Smooth muscle cell (in vitro differentiated cells): ENCODE measurements around the gene GRID1. TPM values are rescaled to one million over a fixed set of nuclear protein-coding genes. Genes with fewer than 3 reads are reported as not detected.

Experiments
- DNase-seq: peaks from one replicate; lab custom pipeline; 2025; ENCODE audit not compliant: unreplicated experiment; lab: John Stamatoyannopoulos, UW
- H2AFZ ChIP-seq: fragments of 200-600 bp; sonication (generic); 2 replicates; pipeline ENCODE4 v1.6.0; 2016; ENCODE audit warnings: antibody characterized with exemption, low read depth, mild to moderate bottlenecking
- H3F3A ChIP-seq: fragments of 200-600 bp; sonication (generic); 2 replicates; pipeline ENCODE4 v1.6.0; 2017; ENCODE audit warnings: antibody characterized with exemption, low read depth
- H3K27ac ChIP-seq: fragments of 200-600 bp; sonication (generic); 2 replicates; pipeline ENCODE4 v1.5.1; 2016; ENCODE audit warnings: low read depth, mild to moderate bottlenecking
- H3K27me3 ChIP-seq: fragments of 200-600 bp; sonication (generic); 2 replicates; pipeline ENCODE4 v1.6.1; 2016; ENCODE audit warnings: low read depth, mild to moderate bottlenecking
- H3K36me3 ChIP-seq: fragments of 200-600 bp; sonication (generic); 2 replicates; pipeline ENCODE4 v1.5.1; 2016; ENCODE audit warnings: low read depth
- H3K4me1 ChIP-seq: fragments of 200-600 bp; sonication (generic); 2 replicates; pipeline ENCODE4 v1.5.1; 2016; ENCODE audit warnings: low read depth
- H3K4me2 ChIP-seq: fragments of 200-600 bp; sonication (generic); 2 replicates; pipeline ENCODE4 v1.6.0; 2016; ENCODE audit warnings: mild to moderate bottlenecking
- H3K4me3 ChIP-seq: fragments of 200-600 bp; sonication (generic); 2 replicates; pipeline ENCODE4 v1.5.1; 2016; ENCODE audit warnings: mild to moderate bottlenecking
- H3K79me2 ChIP-seq: fragments of 200-600 bp; sonication (generic); 2 replicates; pipeline ENCODE4 v1.6.0; 2016; ENCODE audit warnings: low read depth, mild to moderate bottlenecking
- H3K9ac ChIP-seq: fragments of 200-600 bp; sonication (generic); 2 replicates; pipeline ENCODE4 v1.6.0; 2016; ENCODE audit warnings: low read depth
- H3K9me3 ChIP-seq: fragments of 200-600 bp; sonication (generic); replicated peaks from 2 replicates; pipeline ENCODE4 v1.5.1; 2016; ENCODE audit warnings: low read depth
- H4K20me1 ChIP-seq: fragments of 200-600 bp; sonication (generic); 2 replicates; pipeline ENCODE4 v1.6.0; 2016; ENCODE audit warnings: low read depth
- CTCF ChIP-seq: fragments of 200-600 bp; sonication (generic); IDR thresholded peaks from 2 replicates; pipeline ENCODE4 v1.5.1; 2017; ENCODE audit warnings: borderline replicate concordance, mild to moderate bottlenecking, antibody characterized with exemption; ENCODE audit not compliant: insufficient read depth, poor library complexity, severe bottlenecking
- WGBS: methylation state at CpG from one replicate; pipeline ENCODE4 v1.1.7; 2016; ENCODE audit warnings: low lambda C conversion rate; 5-methylcytosine and 5-hydroxymethylcytosine counted together
- polyA plus RNA-seq: library from polyadenylated mRNA; unstranded; fragments of >200 nt; fragmentation: Nextera tagmentation; extraction: Ambion mirVana; gene quantifications from 2 replicates; pipeline ENCODE4 v1.2.1, GENCODE V29; 2016
- total RNA-seq: library from RNA; depleted of rRNA; stranded (reverse); fragments of >200 nt; gene quantifications from 2 replicates; pipeline ENCODE4 v1.2.3, GENCODE V29; 2014

The GRID1 gene
- total and polyA plus RNA-seq, 2 experiments from 2014 or later: 4.4 to 7.4 TPM

GRCh38 chr10:85862771-85863170 is 503.8 kb downstream of the GRID1 start:
- Histone ChIP-seq H3K79me2 (no peaks in the 10 kb centered on the region), H3K9ac (no peak overlapping the region), H3K36me3 (no peaks in the 10 kb centered on the region), H3F3A (peaks cover 17% of the 10 kb centered on the region), H3K27me3 (no peaks in the 10 kb centered on the region), H4K20me1 (no peaks in the 10 kb centered on the region), H2AFZ (peak overlapping the region; percentile 8), H3K4me3 (no peak overlapping the region), H3K27ac (peak overlapping the region; percentile 83), H3K9me3 (no peaks in the 10 kb centered on the region), H3K4me2 (peak overlapping the region; percentile 70), H3K4me1 (peaks cover 20% of the 10 kb centered on the region)
- DNase-seq: no peak
- 30% methylated on average over 6 of the region's 6 CpGs for WGBS
- no peak for TF ChIP-seq CTCF

- no peak for DNase-seq
- Histone ChIP-seq H3K4me2 (no peak overlapping the region), H2AFZ (no peak overlapping the region), H3K79me2 (no peaks in the 10 kb centered on the region), H3K36me3 (no peaks in the 10 kb centered on the region), H3K4me3 (no peak overlapping the region), H3F3A (peaks cover 16% of the 10 kb centered on the region), H3K27me3 (no peaks in the 10 kb centered on the region), H3K9ac (no peak overlapping the region), H3K27ac (no peak overlapping the region), H3K9me3 (no peaks in the 10 kb centered on the region), H3K4me1 (peaks cover 20% of the 10 kb centered on the region), H4K20me1 (no peaks in the 10 kb centered on the region)
- WGBS: 72% methylated on average over 3 of the region's 3 CpGs
- TF ChIP-seq CTCF: no peak
Measured at GRCh38 chr10:85861513-85862197, 504.9 kb downstream of the GRID1 start.

- Histone ChIP-seq H3K27me3 (no peaks in the 10 kb centered on the region), H3K4me3 (no peak overlapping the region), H3F3A (peaks cover 5% of the 10 kb centered on the region), H4K20me1 (no peaks in the 10 kb centered on the region), H3K4me1 (peaks cover 14% of the 10 kb centered on the region), H3K4me2 (no peak overlapping the region), H3K9ac (no peak overlapping the region), H3K36me3 (no peaks in the 10 kb centered on the region), H3K27ac (no peak overlapping the region), H3K9me3 (no peaks in the 10 kb centered on the region), H3K79me2 (no peaks in the 10 kb centered on the region), H2AFZ (no peak overlapping the region)
- TF ChIP-seq CTCF: no peak
- 91% methylated on average over 2 of the region's 2 CpGs for WGBS
- DNase-seq: no peak
Measured at GRCh38 chr10:85859859-85860258, 506.7 kb downstream of the GRID1 start.
